Sigmoid colon (tissue), 4 donors: ENCODE results near the gene UTF1.
"Not testable (repeated sequence)": the region's sequence is repeated elsewhere in the genome, so short reads cannot be mapped to it uniquely, and the experiment has no call there.

Experiments used
- POLR2A ChIP-seq, 2 donors: fragments of 450-650 bp; IDR thresholded peaks; one replicate each; pipeline ENCODE4 v1.6.1; 2016; ENCODE audit warnings: antibody characterized with exemption in 2 of 2, mild to moderate bottlenecking in 2 of 2, moderate library complexity in 2 of 2
- POLR2AphosphoS5 ChIP-seq, 4 donors: sonication (generic); formaldehyde crosslinking; IDR thresholded peaks; one replicate each; pipeline ENCODE4 v1.6.1; 2017; ENCODE audit warnings: antibody characterized with exemption in 4 of 4
- TF ChIP-seq, protein P1 (sequence below), 4 experiments: fragments of 450-650 bp in 3 of 4; fragments of 200-600 bp in 1 of 4; IDR thresholded peaks; one replicate each; pipeline ENCODE4 v1.5.1; 2016 to 2019; ENCODE audit warnings: antibody characterized with exemption in 4 of 4, mild to moderate bottlenecking in 3 of 4, moderate library complexity in 2 of 4

GRCh38 chr10:133265052-133265451 lies 35.0 kb downstream of the UTF1 start:
- TF ChIP-seq POLR2A, POLR2AphosphoS5 (IDR thresholded peaks at IDR 0.05): not testable (repeated sequence)
- TF ChIP-seq, protein P1, sequence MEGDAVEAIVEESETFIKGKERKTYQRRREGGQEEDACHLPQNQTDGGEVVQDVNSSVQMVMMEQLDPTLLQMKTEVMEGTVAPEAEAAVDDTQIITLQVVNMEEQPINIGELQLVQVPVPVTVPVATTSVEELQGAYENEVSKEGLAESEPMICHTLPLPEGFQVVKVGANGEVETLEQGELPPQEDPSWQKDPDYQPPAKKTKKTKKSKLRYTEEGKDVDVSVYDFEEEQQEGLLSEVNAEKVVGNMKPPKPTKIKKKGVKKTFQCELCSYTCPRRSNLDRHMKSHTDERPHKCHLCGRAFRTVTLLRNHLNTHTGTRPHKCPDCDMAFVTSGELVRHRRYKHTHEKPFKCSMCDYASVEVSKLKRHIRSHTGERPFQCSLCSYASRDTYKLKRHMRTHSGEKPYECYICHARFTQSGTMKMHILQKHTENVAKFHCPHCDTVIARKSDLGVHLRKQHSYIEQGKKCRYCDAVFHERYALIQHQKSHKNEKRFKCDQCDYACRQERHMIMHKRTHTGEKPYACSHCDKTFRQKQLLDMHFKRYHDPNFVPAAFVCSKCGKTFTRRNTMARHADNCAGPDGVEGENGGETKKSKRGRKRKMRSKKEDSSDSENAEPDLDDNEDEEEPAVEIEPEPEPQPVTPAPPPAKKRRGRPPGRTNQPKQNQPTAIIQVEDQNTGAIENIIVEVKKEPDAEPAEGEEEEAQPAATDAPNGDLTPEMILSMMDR (IDR thresholded peaks at IDR 0.05) = not testable (repeated sequence)
